Measurements from ENCODE around the gene SLC6A8. TPM values are rescaled to one million over a fixed set of nuclear protein-coding genes. Genes with fewer than 3 reads are reported as not detected.
A peak's percentile ranks its signal among the peaks of the same experiment; 100 is the strongest.

SLC6A8 gene
- polyA plus RNA-seq (2014; cell fraction: cytosol; rRNA removed): 18.4 and 31.5 TPM in 2 replicates
- 71.2 and 118 TPM in 2 replicates for polyA plus RNA-seq (2014; cell fraction: nucleus; rRNA removed)

DNA sequence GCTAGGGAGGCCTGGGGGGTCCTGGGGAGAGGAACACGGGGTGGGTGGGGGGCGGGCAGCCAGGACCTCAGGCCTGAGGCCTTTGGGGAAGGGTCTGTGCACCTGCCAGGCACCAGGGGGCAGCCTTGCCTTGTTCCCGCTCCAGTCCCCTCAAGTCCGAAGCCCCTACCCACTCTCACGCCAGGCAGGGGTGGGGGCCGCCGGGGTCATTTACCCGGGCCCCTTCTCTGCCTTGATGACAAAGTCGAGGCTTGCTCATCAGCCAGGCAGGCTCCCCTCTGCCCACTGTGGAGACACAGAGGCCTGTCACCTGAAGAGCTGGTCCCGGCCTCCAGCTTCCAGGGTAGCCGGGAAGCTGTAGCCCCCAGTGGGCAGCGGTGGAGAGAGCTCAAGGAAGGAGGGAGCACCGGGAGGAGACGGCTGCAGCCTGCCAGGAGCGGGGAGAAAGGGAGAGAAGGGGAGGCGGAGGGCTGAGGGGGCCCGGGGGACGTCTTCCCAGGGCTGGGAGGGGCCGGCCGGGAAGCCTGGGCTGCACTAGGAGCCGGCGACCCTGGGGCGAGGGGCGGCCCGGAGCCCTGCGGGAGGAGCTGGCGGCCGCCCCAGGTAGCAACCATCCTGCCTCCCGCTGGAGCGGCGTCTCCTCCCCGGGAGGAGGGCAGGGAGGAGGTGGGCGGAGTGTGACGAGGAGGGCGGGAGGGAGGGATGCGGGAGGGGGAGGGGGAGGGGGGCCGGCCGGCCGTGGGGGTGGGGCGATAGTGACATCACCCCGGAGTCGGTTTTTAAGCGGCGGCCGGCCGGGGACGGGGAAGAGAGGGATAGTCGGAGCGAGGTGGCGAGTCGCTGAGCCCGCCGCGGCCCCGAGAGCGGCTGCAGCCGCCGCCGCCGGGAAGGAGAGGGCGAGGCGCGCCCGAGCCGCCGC lies at the start of gene SLC6A8:
Gene SLC6A8 (plus strand): TSS at position 806 of the 919 bp plus-strand sequence. CDS start 649 bp downstream, outside the sequence.
- DNase-seq (ENCODE audit: low spot score): peak; percentile 78

DNA sequence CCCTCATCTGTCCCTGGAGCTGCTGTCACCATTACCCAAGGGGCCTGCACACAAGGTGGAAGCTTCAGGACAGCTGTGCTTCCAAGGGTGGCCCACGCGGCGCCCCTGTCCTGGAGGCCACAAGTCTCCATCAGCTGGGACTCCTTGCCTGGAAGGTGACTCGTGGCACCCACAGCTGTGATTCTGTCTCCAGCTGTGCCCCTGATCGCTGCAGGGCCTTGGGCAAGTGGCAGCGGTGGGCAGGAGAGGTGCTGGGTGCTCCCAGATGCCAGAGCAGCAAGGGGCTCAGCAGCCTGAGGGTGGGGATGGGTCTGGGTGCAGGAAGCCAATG lies 49.7 kb upstream of the SLC6A8 start:
- DNase-seq (ENCODE audit: low spot score): no peak

DNA sequence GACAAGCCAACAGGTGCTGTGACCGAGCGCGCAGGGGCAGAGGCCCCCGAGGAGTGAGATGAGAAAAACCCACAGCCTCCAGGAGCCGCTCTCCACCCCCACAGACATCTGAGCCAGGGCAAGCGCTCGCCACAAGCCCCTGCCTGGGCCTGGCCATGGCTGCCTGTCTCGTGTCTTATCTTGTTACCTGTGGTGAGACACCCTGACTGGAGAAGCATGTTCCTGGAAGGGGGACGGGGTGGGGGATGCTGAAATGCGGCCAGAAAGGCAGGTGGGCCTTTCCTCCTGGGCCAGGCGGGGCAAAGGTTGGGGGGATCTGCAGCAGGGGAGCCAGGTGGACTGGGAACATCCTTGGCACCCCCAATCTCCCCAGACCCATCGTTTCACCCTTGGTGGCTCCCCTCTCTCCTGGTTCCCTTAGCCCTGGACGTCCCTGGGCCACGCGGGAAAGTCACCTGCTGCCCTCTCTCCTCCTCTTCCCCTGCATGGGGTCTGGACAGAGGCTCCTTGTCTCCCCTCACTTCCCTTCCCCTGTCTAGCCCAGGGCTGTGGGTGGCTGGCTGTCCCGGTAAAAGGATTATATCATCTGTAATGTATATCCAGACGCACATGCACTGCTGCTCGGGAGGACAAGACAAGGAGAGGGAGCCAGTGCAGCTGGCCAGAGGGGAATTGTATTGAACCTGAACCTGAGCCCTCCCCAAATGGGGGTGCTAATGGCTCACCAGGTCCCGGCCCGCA lies 49.1 kb upstream of the SLC6A8 start:
- peak; percentile 48 for DNase-seq (ENCODE audit: low spot score)

DNA sequence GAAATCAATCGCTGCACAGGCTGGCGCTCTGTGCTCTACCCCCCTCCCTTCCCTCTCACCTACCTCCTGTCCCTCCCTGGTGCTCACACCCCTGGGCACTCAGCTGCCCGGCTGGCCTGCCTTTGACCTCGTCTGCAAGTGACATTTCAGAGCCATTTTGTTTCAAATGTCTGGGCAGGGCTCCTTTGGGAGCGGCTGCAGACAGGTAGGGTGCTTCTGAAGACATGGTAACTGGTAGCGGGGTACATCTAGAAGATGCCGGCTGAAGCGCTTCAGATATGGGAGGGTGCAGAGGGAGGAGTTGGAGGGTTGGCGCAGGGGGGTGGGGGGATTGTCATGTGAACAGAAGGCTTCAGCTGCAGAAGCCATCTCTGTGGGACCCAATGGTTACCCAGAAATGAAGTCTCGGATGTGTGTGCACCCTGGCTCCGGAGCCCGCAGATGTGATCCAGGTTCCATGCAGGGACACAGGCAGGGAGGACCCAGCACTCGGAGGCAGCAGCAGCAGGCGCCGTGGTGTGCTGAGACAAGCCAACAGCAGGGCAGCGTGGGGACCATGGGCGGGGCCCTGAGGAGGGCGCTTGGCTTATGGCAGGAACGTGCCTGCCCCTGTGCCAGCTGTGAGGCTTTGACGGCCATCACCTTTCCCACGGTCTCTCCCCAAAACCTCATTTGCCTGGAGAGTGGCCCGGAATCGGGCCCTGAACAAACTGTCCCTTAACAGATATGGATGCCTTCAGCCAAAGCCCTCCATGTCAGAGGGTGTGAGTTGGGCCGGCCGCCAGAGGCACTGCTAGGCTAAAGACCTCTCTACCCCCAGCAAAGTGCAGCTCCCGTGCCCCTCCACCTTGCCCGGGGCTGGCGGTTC lies 48.3 kb upstream of the SLC6A8 start:
- DNase-seq (ENCODE audit: low spot score): no peak

DNA sequence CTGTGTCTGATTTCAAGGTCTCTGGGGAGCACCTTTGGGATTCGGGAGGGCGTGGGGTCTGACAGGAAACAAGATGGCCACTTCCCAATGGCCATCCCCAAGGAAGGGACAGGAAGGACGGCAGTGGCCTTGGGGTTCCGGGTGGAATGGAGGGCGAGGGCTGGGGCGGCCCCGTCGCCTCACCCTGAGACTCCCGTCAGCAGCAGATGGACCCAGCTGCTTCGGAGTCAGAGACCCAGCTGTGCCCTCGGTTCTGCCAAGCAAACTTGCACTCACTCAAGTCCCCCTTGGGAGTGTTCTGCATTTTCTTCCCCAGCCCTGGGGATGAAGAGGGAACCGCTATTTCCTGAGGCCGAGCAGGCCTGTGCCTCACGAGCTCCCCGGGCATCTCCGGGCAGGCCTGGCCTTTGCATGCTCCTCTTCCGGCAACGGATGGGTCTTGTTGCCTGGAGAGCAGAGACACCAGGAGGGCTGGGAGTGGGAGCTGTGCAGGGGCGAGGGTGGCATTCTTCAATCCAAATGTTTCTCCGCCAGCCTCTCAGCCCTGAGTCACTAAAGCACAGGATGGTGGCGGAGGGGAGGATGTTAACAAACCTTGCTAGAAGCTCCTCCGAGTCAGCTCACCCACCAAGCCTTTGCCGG lies 47.6 kb upstream of the SLC6A8 start:
- no peak for DNase-seq (ENCODE audit: low spot score)

DNA sequence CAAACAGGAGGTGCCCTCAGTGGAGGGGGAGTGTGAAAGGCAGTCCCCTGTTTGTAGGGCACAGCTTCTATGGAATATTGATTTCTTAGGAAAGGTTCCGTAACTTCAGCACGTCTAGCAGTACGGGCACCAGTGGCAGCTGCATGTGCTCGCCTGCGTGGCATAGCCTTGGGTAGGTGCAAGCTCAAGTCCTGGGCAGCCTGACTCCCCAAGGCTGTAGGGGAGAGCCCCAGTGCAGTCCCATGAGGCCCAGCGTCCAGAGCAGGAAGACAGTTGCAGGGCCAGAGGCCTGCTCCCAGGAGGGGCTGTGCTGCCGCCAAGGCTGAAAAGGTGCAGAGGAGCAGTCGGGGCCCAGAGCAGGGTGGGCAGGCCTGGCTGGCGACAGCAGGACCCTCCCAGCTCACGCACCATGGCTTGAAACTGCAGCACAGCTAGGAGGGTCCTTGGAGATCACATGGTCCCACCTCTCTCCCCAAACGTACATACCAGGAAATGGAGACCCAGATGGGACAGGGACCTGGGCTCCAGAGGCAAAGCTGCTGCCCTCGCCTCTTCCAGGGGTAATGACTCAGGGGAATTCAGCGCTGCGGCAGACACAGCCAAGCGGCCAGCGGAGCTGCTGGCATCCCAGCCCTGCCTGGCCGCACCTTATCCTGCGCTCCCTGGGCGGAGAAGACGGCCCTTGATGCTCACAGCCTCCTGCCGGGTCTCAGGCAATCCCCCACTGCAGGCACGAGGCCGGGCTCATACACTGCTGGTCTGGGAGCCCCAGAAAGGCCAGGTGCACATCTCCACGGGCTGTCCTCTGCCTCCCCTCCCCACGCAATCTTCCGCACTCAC lies 46.8 kb upstream of the SLC6A8 start:
- DNase-seq (ENCODE audit: low spot score): no peak

DNA sequence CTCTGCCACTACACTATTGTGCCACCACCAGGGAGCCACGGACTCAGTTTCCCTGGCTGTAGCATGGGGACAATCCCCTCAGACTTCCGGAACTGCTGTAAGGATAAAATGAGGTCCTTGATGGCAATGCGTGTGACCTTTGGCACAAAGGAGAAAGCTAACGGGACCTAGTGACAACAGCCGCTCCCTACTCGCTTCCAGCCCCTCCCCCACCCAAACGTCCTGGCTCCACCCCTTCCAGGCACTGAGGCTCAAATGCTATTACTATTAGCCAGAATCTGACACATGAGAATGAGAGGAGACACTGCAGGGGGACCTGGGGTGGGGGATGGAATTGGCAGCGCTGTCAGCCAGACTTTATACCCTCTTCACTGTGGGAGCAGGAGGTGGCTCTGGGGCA lies 46.1 kb upstream of the SLC6A8 start:
- DNase-seq (ENCODE audit: low spot score): no peak

DNA sequence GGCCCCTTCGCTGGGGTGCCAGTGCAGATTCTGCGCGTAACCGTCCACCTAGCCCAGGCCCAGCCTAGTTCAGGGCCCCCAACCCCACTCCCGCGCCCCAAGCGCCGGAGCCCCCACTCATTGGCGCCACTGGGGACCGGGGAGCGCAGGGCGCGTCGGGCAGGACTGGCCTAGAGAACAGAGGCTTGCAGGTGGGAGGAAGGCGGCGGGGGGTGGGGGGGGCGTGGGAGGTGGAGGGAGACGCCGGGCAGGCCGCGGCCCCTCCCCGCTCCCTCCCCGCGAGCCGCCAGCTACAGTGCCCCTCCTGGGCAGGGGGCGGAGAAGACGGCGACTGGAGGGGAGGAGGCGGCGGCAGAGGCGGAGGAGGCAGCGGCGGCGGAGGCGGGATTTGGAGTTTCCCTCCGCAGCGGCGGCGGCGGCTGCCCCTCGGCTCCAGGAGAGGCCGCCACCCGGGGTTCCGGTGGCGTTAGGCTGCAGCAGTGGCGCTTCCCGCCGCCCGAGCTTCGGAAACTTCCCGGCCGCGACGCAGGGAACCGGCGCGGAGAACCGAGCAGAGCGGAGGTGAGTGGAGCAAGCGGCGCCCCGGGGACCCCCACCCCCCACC lies 45.6 kb upstream of the SLC6A8 start:
- DNase-seq (ENCODE audit: low spot score): no peak

DNA sequence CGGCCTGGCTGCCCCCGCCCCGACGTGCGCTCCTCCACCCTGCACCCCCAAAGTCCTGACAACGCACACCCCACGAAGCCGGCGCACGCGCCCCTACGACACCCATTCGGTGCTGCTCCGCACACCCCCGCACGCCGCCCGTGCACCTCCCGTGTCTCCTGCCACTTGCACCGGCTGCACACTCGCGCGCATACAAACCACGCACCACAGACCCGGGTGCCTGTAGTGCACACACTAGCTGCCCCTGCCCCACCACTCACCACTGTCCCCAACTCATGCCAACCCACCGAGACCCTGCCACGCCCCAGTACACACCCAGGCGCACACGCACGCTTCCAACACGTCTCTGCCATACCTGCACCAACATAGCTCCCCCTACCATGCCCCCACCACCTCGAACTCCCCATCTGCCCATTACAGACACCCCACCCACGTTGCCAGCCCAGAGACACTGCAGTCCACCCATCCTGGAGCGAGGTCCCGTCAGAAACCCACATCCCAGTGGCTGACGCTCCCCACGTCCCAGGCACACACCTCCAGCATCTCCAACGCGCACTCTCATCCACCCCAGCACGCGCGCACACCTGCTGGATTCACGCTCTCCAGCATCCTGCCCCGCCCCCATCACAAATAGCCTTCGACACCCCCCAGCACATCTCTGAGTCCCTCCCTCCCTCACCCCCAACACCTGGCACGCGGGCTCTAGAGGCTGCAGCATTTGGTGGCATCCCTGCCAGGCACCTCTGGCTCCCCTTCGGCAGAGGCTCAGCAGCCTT lies 44.9 kb upstream of the SLC6A8 start:
- DNase-seq (ENCODE audit: low spot score): no peak

DNA sequence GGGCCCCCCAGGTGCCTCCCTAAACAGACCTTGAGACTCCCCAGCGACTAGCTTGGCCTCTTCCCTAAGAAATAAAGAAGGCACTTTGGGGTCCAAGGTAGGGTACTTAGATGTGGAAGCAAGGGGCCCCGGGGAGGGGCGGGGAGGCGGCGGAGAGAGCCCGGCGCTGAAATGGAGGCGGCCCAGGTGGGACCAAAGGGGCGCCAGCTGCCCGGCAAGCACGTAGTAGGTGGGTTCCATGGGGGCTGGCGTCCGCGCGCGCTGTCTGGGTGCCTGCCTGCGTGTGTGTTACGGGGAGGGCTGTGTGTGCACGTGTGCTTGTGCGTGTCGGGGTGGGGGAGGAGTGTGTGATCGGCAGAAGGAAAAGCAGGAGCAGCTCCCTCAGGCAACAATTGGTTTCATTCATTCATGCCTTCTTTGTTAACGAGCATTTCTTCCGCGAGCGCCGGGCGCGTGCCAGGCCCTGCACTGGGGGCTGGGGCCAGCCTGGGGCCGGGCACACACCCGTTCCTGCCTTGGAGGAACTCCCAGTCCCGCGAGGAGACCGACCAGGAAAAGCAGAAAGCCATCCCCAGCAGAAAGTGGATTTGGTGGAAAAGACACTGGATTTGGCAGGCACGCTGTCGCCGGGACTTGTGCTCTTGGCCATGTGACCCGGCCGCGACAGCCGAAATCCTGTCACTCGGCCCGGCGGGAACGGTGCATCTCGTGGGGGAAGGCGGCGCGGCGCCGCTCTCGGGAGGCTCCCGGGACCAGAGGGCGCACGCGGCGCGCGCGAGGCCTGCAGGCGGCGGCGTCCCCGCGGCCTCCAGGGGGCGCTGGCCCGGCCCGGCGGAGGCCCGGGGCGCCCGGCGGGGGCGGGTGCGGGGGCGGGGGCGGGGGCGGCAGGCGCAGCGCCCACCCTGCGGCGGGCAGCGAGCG lies 44.0 kb upstream of the SLC6A8 start:
- no peak for DNase-seq (ENCODE audit: low spot score)

DNA sequence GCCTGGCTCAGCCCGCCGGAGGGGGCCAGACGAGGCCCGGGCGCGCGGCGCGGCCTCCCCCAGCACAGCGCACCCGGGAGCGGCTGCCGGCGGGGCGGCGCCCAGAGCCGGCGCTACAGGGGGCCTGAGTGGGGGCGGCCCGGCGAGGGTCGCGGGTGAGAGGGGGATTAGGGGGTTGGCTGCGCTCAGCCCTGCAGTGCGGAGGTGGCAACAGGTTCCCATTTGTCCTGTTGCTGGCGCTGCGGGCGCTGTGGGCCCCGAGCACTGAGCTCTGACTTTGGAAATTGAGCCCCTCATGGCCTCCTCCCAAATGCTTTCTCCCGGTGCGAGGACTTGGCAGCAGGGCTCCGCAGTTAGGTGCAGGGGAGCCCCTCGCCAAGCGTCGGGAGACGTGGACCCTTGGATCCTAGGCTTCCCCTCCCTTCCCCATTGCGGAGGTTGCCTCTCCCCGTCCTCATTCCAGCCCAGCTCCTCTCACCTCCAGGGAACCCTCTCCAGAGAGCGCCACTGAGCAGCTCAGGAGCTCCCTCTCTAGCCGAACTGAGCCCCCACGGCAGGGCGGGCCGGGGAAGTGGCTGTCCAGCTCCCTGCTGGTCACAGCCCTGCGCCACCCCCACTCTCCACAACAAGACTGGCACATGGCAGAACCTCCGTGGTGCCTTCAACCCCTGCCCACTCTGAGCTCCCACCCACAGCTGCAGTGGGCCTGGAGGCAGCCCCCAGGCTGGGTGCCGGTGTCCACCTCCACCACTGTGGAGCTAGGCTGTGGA lies 43.2 kb upstream of the SLC6A8 start:
- DNase-seq (ENCODE audit: low spot score): no peak

DNA sequence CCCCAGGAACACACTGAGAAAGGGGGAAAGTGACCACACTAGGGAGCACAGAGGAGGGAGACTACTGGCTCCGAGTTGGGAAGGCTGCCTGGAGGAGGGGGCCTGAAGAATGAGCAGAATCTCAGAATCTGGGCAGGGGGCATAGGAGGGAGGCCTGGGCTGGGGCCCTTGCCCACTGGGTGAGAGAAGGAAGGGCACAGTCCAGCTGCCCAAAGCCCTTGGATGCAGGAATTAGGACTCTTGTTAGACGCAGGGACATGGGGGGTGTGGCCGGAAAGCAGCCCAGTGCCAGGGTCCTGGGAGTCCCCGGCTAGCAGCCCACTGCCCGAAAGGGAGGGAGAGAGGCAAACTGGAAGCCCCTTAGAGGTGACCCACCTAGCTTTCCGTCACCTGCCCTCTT lies 42.6 kb upstream of the SLC6A8 start:
- no peak for DNase-seq (ENCODE audit: low spot score)

DNA sequence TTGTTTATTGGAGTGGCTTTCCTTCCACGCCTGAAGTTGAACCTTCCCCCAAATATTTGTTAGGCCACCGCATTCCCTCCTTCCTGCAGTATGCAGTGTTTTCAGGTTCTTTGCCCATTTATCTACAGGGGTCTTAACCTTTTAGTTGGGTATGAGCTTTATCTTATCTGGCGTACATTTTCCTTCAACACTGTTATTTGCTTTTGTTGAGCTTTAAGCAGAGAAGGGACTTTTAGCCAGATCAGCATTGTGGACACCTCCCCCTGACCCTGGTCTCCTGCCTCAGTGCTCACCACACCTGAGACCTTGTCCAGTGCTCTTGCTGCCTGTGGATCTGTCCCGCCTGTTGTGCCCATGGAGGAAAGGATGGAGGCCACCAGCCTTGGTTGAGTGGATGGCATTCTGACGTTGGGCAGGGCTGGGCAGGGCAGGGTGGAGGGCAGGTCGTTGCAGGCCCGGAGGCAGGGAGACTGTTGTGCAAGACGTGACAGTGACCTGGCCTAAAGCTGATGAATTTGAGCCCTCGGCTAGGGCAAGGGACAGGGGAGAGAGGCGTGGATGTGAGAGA lies 41.7 kb upstream of the SLC6A8 start:
- DNase-seq (ENCODE audit: low spot score): no peak

DNA sequence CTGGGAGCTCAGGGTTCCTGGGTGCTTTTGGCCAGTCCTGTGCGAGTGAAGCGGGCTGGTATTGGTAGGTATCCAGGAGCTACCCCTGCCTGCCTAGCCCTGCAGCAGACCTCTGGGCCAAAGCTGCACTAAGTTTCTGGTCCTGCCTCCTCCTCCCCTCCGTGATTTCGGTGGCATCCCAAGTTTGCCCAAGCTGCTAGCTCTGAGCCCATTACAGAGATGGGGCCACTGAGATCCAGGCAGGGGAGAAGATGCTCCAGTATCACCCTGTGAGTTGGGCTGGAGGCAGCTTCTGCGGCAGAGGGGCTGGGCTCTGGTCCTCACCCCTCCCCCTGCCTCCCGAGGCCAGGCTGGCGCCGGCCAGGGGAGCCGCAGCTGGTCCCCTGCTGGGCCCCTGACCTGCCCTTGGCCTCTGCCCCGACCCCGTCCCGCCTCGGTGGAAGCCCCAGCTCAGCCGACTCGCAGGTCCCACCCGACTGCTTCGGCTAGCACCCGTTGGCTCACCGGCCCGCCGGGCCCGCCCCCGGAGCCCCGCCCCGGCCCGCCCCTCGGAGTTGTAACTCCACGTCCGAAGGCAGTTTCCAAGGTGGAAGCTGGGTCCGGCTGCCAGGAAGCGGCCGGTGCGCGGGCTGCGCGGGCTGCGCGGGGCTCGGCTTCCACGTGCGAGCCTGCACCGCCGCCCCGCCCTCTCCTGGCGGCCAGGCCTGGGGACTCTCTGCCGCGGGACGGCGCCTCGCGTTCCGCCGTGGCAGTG lies 40.9 kb upstream of the SLC6A8 start, which contains the start of gene DUSP9:
Gene DUSP9 (plus strand): TSS at position 584 of the 754 bp plus-strand sequence. CDS start 751 bp downstream, outside the sequence.
- peak; percentile 58 for DNase-seq (ENCODE audit: low spot score)

DNA sequence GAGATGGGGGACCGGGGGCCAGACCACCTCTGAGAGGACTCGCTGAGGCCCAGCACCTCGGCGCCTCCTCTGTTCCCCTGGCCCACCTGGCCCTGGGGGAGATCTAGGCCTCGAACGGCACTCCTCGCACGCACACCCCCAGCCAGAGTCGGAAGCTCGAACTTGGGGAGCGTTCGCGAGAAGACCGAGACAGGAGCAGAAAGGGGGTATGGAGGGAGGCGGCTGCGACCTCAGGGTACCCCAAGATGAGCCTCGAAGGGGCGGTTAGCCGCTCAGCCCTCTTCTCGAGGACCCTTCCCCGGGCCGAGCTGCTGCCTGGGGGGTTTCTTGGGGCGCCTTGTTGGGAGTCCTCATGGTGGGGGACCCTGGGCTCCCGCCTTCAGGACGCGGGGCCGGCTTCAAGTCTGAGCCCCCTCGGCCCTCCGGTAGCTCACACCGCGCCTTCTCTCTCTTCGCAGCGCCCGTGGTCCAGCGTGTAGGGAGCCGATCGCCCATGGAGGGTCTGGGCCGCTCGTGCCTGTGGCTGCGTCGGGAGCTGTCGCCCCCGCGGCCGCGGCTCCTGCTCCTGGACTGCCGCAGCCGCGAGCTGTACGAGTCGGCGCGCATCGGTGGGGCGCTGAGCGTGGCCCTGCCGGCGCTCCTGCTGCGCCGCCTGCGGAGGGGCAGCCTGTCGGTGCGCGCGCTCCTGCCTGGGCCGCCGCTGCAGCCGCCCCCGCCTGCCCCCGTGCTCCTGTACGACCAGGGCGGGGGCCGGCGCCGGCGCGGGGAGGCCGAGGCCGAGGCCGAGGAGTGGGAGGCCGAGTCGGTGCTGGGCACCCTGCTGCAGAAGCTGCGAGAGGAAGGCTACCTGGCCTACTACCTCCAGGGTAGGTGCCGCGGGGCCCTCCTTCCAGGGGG lies 40.0 kb upstream of the SLC6A8 start:
- DNase-seq (ENCODE audit: low spot score): no peak
